ENCODE data around the gene OR2H1. TPM values are rescaled to one million over a fixed set of nuclear protein-coding genes. Genes with fewer than 3 reads are reported as not detected.

The OR2H1 gene
- total RNA-seq, 2 donors from 2014 or later: not detected

GRCh38 chr6:29479560-29479959, 22.6 kb downstream of the OR2H1 start:
- Histone ChIP-seq H3K4me3 (no peak overlapping the region), H3K4me1 (ENCODE audit: control insufficient read depth in 1 of 2, low read depth in 2 of 2) (no peaks in the 10 kb centered on the region), H3K27ac (no peak overlapping the region), H3K36me3 (no peaks in the 10 kb centered on the region), H3K9me3 (no peaks in the 10 kb centered on the region), H3K27me3 (replicated peaks; ENCODE audit: insufficient read depth) (no peaks in the 10 kb centered on the region)
- ATAC-seq (ENCODE audit: insufficient number of reproducible peaks, low FRiP score, low read depth) (no peak), DNase-seq (ENCODE audit: low spot score) (no peak)
- TF ChIP-seq CTCF (IDR thresholded peaks at IDR 0.05): no peak

GRCh38 chr6:29483186-29483585, 26.2 kb downstream of the OR2H1 start:
- H3K27ac ChIP-seq: no peak overlapping the region
- H3K36me3 ChIP-seq: no peaks in the 10 kb centered on the region
- no peak for TF ChIP-seq CTCF (IDR thresholded peaks at IDR 0.05)
- DNase-seq (ENCODE audit: low spot score): no peak
- H3K4me3 ChIP-seq: no peak overlapping the region
- no peaks in the 10 kb centered on the region for H3K4me1 ChIP-seq (ENCODE audit: control insufficient read depth in 1 of 2, low read depth in 2 of 2)
- H3K9me3 ChIP-seq: no peaks in the 10 kb centered on the region
- ATAC-seq (ENCODE audit: insufficient number of reproducible peaks, low FRiP score, low read depth): no peak
- no peaks in the 10 kb centered on the region for H3K27me3 ChIP-seq (replicated peaks; ENCODE audit: insufficient read depth)

GRCh38 chr6:29483735-29484134, 26.8 kb downstream of the OR2H1 start:
- Histone ChIP-seq H3K4me1 (ENCODE audit: control insufficient read depth in 1 of 2, low read depth in 2 of 2) (no peaks in the 10 kb centered on the region), H3K36me3 (no peaks in the 10 kb centered on the region), H3K4me3 (no peak overlapping the region), H3K9me3 (no peaks in the 10 kb centered on the region), H3K27me3 (replicated peaks; ENCODE audit: insufficient read depth) (no peaks in the 10 kb centered on the region), H3K27ac (no peak overlapping the region)
- DNase-seq (ENCODE audit: low spot score) (no peak), ATAC-seq (ENCODE audit: insufficient number of reproducible peaks, low FRiP score, low read depth) (no peak)
- no peak for TF ChIP-seq CTCF (IDR thresholded peaks at IDR 0.05)

- ATAC-seq (ENCODE audit: insufficient number of reproducible peaks, low FRiP score, low read depth): no peak
Measured at GRCh38 chr6:29486577-29486976, 29.6 kb downstream of the OR2H1 start.

GRCh38 chr6:29487131-29487530, 30.2 kb downstream of the OR2H1 start:
- H3K27ac ChIP-seq: no peak overlapping the region
- H3K4me1 ChIP-seq (ENCODE audit: control insufficient read depth in 1 of 2, low read depth in 2 of 2): no peaks in the 10 kb centered on the region
- H3K4me3 ChIP-seq: no peak overlapping the region
- DNase-seq (ENCODE audit: low spot score) (no peak), ATAC-seq (ENCODE audit: insufficient number of reproducible peaks, low FRiP score, low read depth) (no peak)
- TF ChIP-seq CTCF (IDR thresholded peaks at IDR 0.05): no peak
- no peaks in the 10 kb centered on the region for H3K36me3 ChIP-seq
- no peaks in the 10 kb centered on the region for H3K27me3 ChIP-seq (replicated peaks; ENCODE audit: insufficient read depth)
- H3K9me3 ChIP-seq: no peaks in the 10 kb centered on the region

More at GRCh38 chr6:29486577-29486976, 29.6 kb downstream of the OR2H1 start:
- Histone ChIP-seq H3K4me1 (ENCODE audit: control insufficient read depth in 1 of 2, low read depth in 2 of 2) (no peaks in the 10 kb centered on the region), H3K36me3 (no peaks in the 10 kb centered on the region), H3K27ac (no peak overlapping the region), H3K4me3 (no peak overlapping the region), H3K9me3 (no peaks in the 10 kb centered on the region), H3K27me3 (replicated peaks; ENCODE audit: insufficient read depth) (no peaks in the 10 kb centered on the region)
- no peak for DNase-seq (ENCODE audit: low spot score)
- no peak for TF ChIP-seq CTCF (IDR thresholded peaks at IDR 0.05)

Measured in thoracic aorta (tissue), 2 donors.